OCI-LY3 (cell line): ENCODE measurements around the gene PCDHGB5.
A peak's percentile ranks its signal among the peaks of the same experiment; 100 is the strongest.
"Not testable (repeated sequence)": the region's sequence is repeated elsewhere in the genome, so short reads cannot be mapped to it uniquely, and the experiment has no call there.

Experiments
- H2AFZ ChIP-seq: fragments of 200-600, 300-600 bp; shearing (Covaris generic); 2 replicates; pipeline ENCODE4 v1.6.0; 2014; ENCODE audit warnings: antibody characterized with exemption, low read depth, low read length
- H3K27ac ChIP-seq: fragments of 200-600, 300-600 bp; sonication (generic); 2 replicates; pipeline ENCODE4 v1.5.1; 2014; ENCODE audit warnings: mild to moderate bottlenecking, low read length, moderate library complexity, mixed read lengths
- H3K27me3 ChIP-seq: fragments of 200-600, 300-600 bp; sonication (generic); 2 replicates; pipeline ENCODE4 v1.6.1; 2014; ENCODE audit warnings: low read depth, low read length, mixed read lengths
- H3K36me3 ChIP-seq: fragments of 200-600, 300-600 bp; sonication (generic); replicated peaks from 2 replicates; pipeline ENCODE3; 2014; ENCODE audit warnings: low read depth, low read length, mixed read lengths
- H3K4me1 ChIP-seq: fragments of 300-600, 200-600 bp; sonication (generic); 2 replicates; pipeline ENCODE4 v1.6.1; 2014; ENCODE audit warnings: low read length, mixed read lengths
- H3K4me2 ChIP-seq: fragments of 200-600, 300-600 bp; sonication (generic); 2 replicates; pipeline ENCODE4 v1.6.1; 2014; ENCODE audit warnings: low read length, mixed read lengths
- H3K4me3 ChIP-seq: fragments of 300-600, 200-600 bp; sonication (generic); 2 replicates; pipeline ENCODE4 v1.5.1; 2014; ENCODE audit warnings: antibody characterized with exemption, mild to moderate bottlenecking, low read length, moderate library complexity
- H3K79me2 ChIP-seq: fragments of 300-600, 200-600 bp; shearing (Covaris generic); 2 replicates; pipeline ENCODE4 v1.6.1; 2014; ENCODE audit warnings: mild to moderate bottlenecking, low read length, mixed read lengths
- H3K9ac ChIP-seq: fragments of 300-600, 200-600 bp; shearing (Covaris generic); 2 replicates; pipeline ENCODE4 v1.6.0; 2014; ENCODE audit warnings: mild to moderate bottlenecking, low read length, moderate library complexity
- H3K9me3 ChIP-seq: fragments of 200-600, 300-600 bp; shearing (Covaris generic); 2 replicates; pipeline ENCODE4 v1.6.1; 2014; ENCODE audit warnings: low read length, mixed read lengths; ENCODE audit not compliant: insufficient read depth
- H4K20me1 ChIP-seq: fragments of 200-600, 300-600 bp; sonication (generic); 2 replicates; pipeline ENCODE4 v1.6.1; 2016; ENCODE audit warnings: low read length, mixed read lengths; ENCODE audit not compliant: insufficient read depth
- EZH2phosphoT487 ChIP-seq: fragments of 200-600 bp; shearing (Covaris generic); IDR thresholded peaks from 2 replicates; pipeline ENCODE4 v1.6.1; 2018; ENCODE audit warnings: antibody characterized with exemption, mixed run types, low read depth
- TF ChIP-seq, protein P1 (sequence below): fragments of 200-600, 300-600 bp; sonication (generic); IDR thresholded peaks from 2 replicates; pipeline ENCODE4 v1.5.1; 2014; ENCODE audit warnings: antibody characterized with exemption, low read length, low read depth

PCDHGB5 gene

DNA sequence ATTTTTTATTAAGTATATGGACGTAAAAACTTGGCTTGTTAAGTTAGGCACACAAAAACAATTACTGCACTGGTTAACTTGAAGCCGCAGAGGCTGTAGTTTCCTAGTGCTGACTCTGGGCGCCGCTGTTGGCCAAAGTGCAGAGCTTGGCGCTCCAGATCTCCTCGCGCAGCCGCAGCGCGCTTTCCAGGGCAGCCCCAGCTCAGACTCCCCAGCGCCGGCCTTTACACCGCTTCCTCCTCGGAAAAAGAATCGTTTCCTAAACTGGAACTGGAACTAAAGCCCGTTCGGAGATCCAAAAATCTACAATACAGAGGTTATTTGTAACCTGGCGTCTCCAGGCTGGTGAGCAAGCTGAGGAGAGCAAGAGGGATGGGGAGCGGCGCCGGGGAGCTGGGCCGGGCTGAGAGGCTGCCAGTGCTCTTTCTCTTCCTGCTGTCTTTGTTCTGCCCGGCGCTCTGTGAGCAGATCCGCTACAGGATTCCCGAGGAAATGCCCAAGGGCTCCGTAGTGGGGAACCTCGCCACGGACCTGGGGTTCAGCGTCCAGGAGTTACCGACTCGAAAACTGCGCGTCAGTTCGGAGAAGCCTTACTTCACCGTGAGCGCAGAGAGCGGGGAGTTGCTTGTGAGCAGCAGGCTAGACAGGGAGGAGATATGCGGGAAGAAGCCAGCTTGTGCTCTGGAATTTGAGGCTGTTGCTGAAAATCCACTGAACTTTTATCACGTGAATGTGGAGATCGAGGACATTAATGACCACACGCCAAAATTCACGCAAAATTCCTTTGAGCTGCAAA, at the start of gene PCDHGB5:
Gene PCDHGB5 (plus strand): TSS at position 192 of the 796 bp plus-strand sequence. CDS start 181 bp downstream, at position 373.
- not testable (repeated sequence) for H3K9me3 ChIP-seq, H3K4me1 ChIP-seq, H2AFZ ChIP-seq, H3K27ac ChIP-seq, H3K9ac ChIP-seq, H3K27me3 ChIP-seq, H4K20me1 ChIP-seq, H3K36me3 ChIP-seq, H3K4me3 ChIP-seq, H3K79me2 ChIP-seq, H3K4me2 ChIP-seq

DNA sequence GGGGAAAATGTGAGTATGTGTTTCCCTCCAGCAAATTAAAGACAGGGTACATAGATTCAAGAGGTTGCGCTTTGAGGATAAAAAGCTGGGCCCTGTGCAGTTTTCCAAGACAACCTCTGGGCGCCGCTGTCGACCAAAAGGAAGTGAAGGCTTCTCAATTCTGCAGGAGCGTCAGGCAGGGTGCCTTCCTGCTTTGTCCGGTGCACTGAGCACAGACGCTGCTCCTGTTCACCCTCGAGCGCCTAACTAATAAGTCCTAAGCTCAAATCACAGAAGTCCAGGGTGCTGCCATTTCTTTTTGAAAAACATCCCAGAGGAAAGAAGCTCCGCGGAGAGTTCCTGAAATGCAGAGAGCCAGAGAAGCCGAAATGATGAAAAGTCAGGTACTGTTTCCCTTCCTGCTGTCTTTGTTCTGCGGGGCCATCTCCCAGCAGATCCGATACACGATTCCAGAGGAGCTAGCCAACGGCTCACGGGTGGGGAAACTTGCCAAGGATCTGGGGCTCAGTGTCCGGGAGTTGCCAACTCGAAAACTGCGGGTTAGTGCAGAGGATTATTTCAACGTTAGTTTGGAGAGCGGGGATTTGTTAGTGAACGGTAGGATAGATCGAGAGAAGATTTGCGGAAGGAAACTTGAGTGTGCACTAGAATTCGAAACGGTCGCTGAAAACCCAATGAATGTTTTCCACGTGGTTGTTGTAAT, 47.7 kb upstream of the PCDHGB5 start, which contains the start of gene PCDHGB1:
Gene PCDHGB1 (plus strand): TSS at position 183 of the 703 bp plus-strand sequence. CDS start 162 bp downstream, at position 345.
- no peaks in the 10 kb centered on the region for H3K36me3 ChIP-seq
- no peaks in the 10 kb centered on the region for H3K9me3 ChIP-seq
- H3K79me2 ChIP-seq, result no peaks in the 10 kb centered on the region
- H3K9ac ChIP-seq, result no peak within 1 kb of the TSS
- H3K27ac ChIP-seq, result no peak within 1 kb of the TSS
- no peak within 1 kb of the TSS for H3K4me2 ChIP-seq
- H3K27me3 ChIP-seq, result no peaks in the 10 kb centered on the region
- H2AFZ ChIP-seq, result no peak within 1 kb of the TSS
- TF ChIP-seq, protein P1, sequence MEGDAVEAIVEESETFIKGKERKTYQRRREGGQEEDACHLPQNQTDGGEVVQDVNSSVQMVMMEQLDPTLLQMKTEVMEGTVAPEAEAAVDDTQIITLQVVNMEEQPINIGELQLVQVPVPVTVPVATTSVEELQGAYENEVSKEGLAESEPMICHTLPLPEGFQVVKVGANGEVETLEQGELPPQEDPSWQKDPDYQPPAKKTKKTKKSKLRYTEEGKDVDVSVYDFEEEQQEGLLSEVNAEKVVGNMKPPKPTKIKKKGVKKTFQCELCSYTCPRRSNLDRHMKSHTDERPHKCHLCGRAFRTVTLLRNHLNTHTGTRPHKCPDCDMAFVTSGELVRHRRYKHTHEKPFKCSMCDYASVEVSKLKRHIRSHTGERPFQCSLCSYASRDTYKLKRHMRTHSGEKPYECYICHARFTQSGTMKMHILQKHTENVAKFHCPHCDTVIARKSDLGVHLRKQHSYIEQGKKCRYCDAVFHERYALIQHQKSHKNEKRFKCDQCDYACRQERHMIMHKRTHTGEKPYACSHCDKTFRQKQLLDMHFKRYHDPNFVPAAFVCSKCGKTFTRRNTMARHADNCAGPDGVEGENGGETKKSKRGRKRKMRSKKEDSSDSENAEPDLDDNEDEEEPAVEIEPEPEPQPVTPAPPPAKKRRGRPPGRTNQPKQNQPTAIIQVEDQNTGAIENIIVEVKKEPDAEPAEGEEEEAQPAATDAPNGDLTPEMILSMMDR, result no peak
- TF ChIP-seq EZH2phosphoT487, result no peak
- H3K4me3 ChIP-seq, result no peak within 1 kb of the TSS
- H4K20me1 ChIP-seq, result no peaks in the 10 kb centered on the region
- 0 out of 2 replicates have a peak, but pooled peaks cover 3% of the 10 kb centered on the region for H3K4me1 ChIP-seq

DNA sequence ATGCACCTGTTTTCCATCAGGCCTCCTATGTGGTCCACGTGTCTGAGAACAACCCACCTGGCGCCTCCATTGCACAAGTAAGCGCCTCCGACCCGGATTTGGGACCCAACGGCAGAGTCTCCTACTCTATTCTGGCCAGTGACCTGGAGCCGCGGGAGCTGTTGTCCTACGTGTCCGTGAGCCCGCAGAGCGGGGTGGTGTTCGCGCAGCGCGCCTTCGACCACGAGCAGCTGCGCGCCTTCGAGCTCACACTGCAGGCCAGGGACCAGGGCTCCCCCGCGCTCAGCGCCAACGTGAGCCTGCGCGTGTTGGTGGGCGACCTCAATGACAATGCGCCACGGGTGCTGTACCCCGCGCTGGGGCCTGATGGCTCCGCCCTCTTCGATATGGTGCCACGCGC, 46.2 kb upstream of the PCDHGB5 start:
- TF ChIP-seq EZH2phosphoT487, result no peak
- TF ChIP-seq, protein P1, result no peak
- no peaks in the 10 kb centered on the region for H3K9me3 ChIP-seq
- H3K4me1 ChIP-seq, result 0 out of 2 replicates have a peak, but pooled peaks cover 3% of the 10 kb centered on the region
- no peaks in the 10 kb centered on the region for H3K36me3 ChIP-seq
- H3K4me2 ChIP-seq, result no peak overlapping the region
- H3K4me3 ChIP-seq, result no peak overlapping the region
- no peak overlapping the region for H3K9ac ChIP-seq
- no peaks in the 10 kb centered on the region for H4K20me1 ChIP-seq
- H3K79me2 ChIP-seq, result no peaks in the 10 kb centered on the region
- H2AFZ ChIP-seq, result no peak overlapping the region
- no peaks in the 10 kb centered on the region for H3K27me3 ChIP-seq
- H3K27ac ChIP-seq, result no peak overlapping the region

DNA sequence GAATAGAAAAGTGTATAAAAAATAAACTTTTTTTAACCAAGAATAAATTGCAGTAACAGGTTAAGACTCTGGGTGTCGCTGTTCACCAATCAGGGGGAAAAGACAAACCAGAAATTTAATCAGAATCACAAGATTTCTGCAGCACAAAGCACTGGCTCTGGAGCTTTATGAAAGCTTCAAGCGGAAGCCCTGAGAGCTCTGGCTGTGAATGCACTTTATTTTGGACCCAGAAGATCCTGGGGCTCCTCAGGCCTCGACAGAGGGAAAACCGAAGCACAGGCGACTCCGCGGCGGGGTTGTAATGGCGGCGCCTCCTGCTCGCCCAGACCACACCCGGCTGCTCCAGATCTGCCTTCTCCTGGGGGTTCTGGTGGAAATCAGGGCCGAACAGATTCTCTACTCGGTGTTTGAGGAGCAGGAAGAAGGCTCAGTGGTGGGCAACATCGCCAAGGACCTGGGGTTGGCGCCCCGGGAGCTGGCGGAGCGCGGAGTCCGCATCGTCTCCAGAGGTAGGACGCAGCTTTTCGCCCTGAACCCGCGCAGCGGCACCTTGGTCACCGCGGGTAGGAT, 42.8 kb upstream of the PCDHGB5 start, which contains the start of gene PCDHGA4:
Gene PCDHGA4 (plus strand): TSS at position 122 of the 570 bp plus-strand sequence. CDS start 87 bp downstream, at position 209.
- no peak within 1 kb of the TSS for H3K27ac ChIP-seq
- H3K79me2 ChIP-seq, result no peaks in the 10 kb centered on the region
- H3K9me3 ChIP-seq, result no peaks in the 10 kb centered on the region
- H3K36me3 ChIP-seq, result no peaks in the 10 kb centered on the region
- no peaks in the 10 kb centered on the region for H4K20me1 ChIP-seq
- H3K4me3 ChIP-seq, result no peak within 1 kb of the TSS
- H3K27me3 ChIP-seq, result no peaks in the 10 kb centered on the region
- TF ChIP-seq EZH2phosphoT487, result no peak
- TF ChIP-seq, protein P1, result peak; percentile 50
- 0 out of 2 replicates have a peak within 1 kb of the TSS, but pooled peaks have one; percentile 32 for H3K4me2 ChIP-seq
- no peak within 1 kb of the TSS for H3K9ac ChIP-seq
- no peak within 1 kb of the TSS for H2AFZ ChIP-seq
- H3K4me1 ChIP-seq, result 0 out of 2 replicates have a peak, but pooled peaks cover 3% of the 10 kb centered on the region
